ENCODE results near the gene PDLIM7.

The PDLIM7 gene

GRCh38 chr5:177524941-177525655 is 27.7 kb upstream of the PDLIM7 start:
- Histone ChIP-seq H3K27me3 (replicated peaks in 2 of 5; ENCODE audit: control insufficient read depth in 4 of 5, insufficient read depth in 5 of 5, low read length in 4 of 5) (no peaks in the 10 kb centered on the region), H3K36me3 (ENCODE audit: control insufficient read depth in 4 of 4, insufficient read depth in 4 of 4, low read length in 3 of 4) (peaks cover 29 to 91% (median 74%) of the 10 kb centered on the region in 4 experiments), H3K4me1 (ENCODE audit: control extremely low read depth in 1 of 4, control insufficient read depth in 4 of 4, insufficient read depth in 4 of 4, low read length in 3 of 4) (peaks cover 0 to 8% (median 6%) of the 10 kb centered on the region in 4 experiments), H3K4me3 (ENCODE audit: control insufficient read depth in 1 of 7, extremely low read depth in 1 of 7, insufficient read depth in 4 of 7, low read depth in 2 of 7, low read length in 6 of 7) (no peak overlapping the region), H3K27ac (ENCODE audit: insufficient read depth in 1 of 2, low read depth in 1 of 2, low read length in 2 of 2, poor library complexity in 1 of 2, severe bottlenecking in 2 of 2) (no peak overlapping the region), H3K9me3 (ENCODE audit: control extremely low read depth in 1 of 5, control insufficient read depth in 4 of 5, insufficient read depth in 2 of 5, low read depth in 1 of 5, low read length in 4 of 5) (no peaks in the 10 kb centered on the region)
- ChIA-PET POLR2A (no interaction called here), CTCF (interaction anchor here (1.1 to 1.4 kb wide), 3 partner anchors 11 to 46 kb away, joined by 3 to 4 read pairs (median 3); no protein-coding TSS in a partner anchor)
- DNase-seq: peak in 2 of 3 donors; percentile 6 to 25
- WGBS (ENCODE audit: insufficient coverage): 96% methylated on average over 10 of the region's 10 CpGs

GRCh38 chr5:177524539-177524900 is 27.1 kb upstream of the PDLIM7 start:
- over 99% methylated on average over 12 of the region's 12 CpGs for WGBS (ENCODE audit: insufficient coverage)
- POLR2A ChIA-PET: no interaction called here
- CTCF ChIA-PET: interaction anchor here (1.2 to 1.4 kb wide), 2 partner anchors 13 to 46 kb away, joined by 3 to 4 read pairs; no protein-coding TSS in a partner anchor

GRCh38 chr5:177523711-177524538 is 26.5 kb upstream of the PDLIM7 start:
- Histone ChIP-seq H3K4me1 (ENCODE audit: control extremely low read depth in 1 of 4, control insufficient read depth in 4 of 4, insufficient read depth in 4 of 4, low read length in 3 of 4) (peaks cover 0 to 17% (median 10%) of the 10 kb centered on the region in 4 experiments), H3K27me3 (replicated peaks in 2 of 5; ENCODE audit: control insufficient read depth in 4 of 5, insufficient read depth in 5 of 5, low read length in 4 of 5) (no peaks in the 10 kb centered on the region), H3K9me3 (ENCODE audit: control extremely low read depth in 1 of 5, control insufficient read depth in 4 of 5, insufficient read depth in 2 of 5, low read depth in 1 of 5, low read length in 4 of 5) (no peaks in the 10 kb centered on the region), H3K4me3 (ENCODE audit: control insufficient read depth in 1 of 7, extremely low read depth in 1 of 7, insufficient read depth in 4 of 7, low read depth in 2 of 7, low read length in 6 of 7) (no peak overlapping the region), H3K36me3 (ENCODE audit: control insufficient read depth in 4 of 4, insufficient read depth in 4 of 4, low read length in 3 of 4) (peaks cover 24 to 89% (median 70%) of the 10 kb centered on the region in 4 experiments), H3K27ac (ENCODE audit: insufficient read depth in 1 of 2, low read depth in 1 of 2, low read length in 2 of 2, poor library complexity in 1 of 2, severe bottlenecking in 2 of 2) (no peak overlapping the region)
- POLR2A ChIA-PET: no interaction called here
- CTCF ChIA-PET: interaction anchor here (1.4 kb wide), 1 partner anchor 45 kb away, joined by 3 read pairs; no protein-coding TSS in a partner anchor
- no peak for DNase-seq
- 95% methylated on average over 16 of the region's 19 CpGs for WGBS (ENCODE audit: insufficient coverage)

More at GRCh38 chr5:177524539-177524900, 27.1 kb upstream of the PDLIM7 start:
- peaks cover 0 to 12% (median 7%) of the 10 kb centered on the region in 4 experiments for H3K4me1 ChIP-seq (ENCODE audit: control extremely low read depth in 1 of 4, control insufficient read depth in 4 of 4, insufficient read depth in 4 of 4, low read length in 3 of 4)
- H3K27me3 ChIP-seq (replicated peaks in 2 of 5; ENCODE audit: control insufficient read depth in 4 of 5, insufficient read depth in 5 of 5, low read length in 4 of 5): no peaks in the 10 kb centered on the region
- H3K27ac ChIP-seq (ENCODE audit: insufficient read depth in 1 of 2, low read depth in 1 of 2, low read length in 2 of 2, poor library complexity in 1 of 2, severe bottlenecking in 2 of 2): no peak overlapping the region
- H3K36me3 ChIP-seq (ENCODE audit: control insufficient read depth in 4 of 4, insufficient read depth in 4 of 4, low read length in 3 of 4): peaks cover 25 to 91% (median 72%) of the 10 kb centered on the region in 4 experiments
- H3K9me3 ChIP-seq (ENCODE audit: control extremely low read depth in 1 of 5, control insufficient read depth in 4 of 5, insufficient read depth in 2 of 5, low read depth in 1 of 5, low read length in 4 of 5): no peaks in the 10 kb centered on the region
- H3K4me3 ChIP-seq (ENCODE audit: control insufficient read depth in 1 of 7, extremely low read depth in 1 of 7, insufficient read depth in 4 of 7, low read depth in 2 of 7, low read length in 6 of 7): no peak overlapping the region
- DNase-seq: no peak

GRCh38 chr5:177520916-177521513 is 23.6 kb upstream of the PDLIM7 start:
- CTCF ChIA-PET: interaction anchor here (0.8 to 2.0 kb wide), 7 partner anchors 10 to 130 kb away, joined by 3 to 9 read pairs (median 4); partner anchors contain the start of gene DOK3
- 80% methylated on average over 2 of the region's 2 CpGs for WGBS (ENCODE audit: insufficient coverage)

GRCh38 chr5:177520271-177520670 is 22.9 kb upstream of the PDLIM7 start:
- peaks cover 6 to 61% (median 44%) of the 10 kb centered on the region in 4 experiments for H3K36me3 ChIP-seq (ENCODE audit: control insufficient read depth in 4 of 4, insufficient read depth in 4 of 4, low read length in 3 of 4)
- POLR2A ChIA-PET: no interaction called here
- DNase-seq: no peak

More at GRCh38 chr5:177520916-177521513, 23.6 kb upstream of the PDLIM7 start:
- DNase-seq: peak in 2 of 3 donors; percentile 47 to 63
- Histone ChIP-seq H3K4me3 (ENCODE audit: control insufficient read depth in 1 of 7, extremely low read depth in 1 of 7, insufficient read depth in 4 of 7, low read depth in 2 of 7, low read length in 6 of 7) (no peak overlapping the region), H3K27me3 (replicated peaks in 2 of 5; ENCODE audit: control insufficient read depth in 4 of 5, insufficient read depth in 5 of 5, low read length in 4 of 5) (no peaks in the 10 kb centered on the region), H3K4me1 (ENCODE audit: control extremely low read depth in 1 of 4, control insufficient read depth in 4 of 4, insufficient read depth in 4 of 4, low read length in 3 of 4) (peaks cover 1 to 26% (median 21%) of the 10 kb centered on the region in 4 experiments), H3K27ac (ENCODE audit: insufficient read depth in 1 of 2, low read depth in 1 of 2, low read length in 2 of 2, poor library complexity in 1 of 2, severe bottlenecking in 2 of 2) (peak overlapping the region in 1 of 2 experiments; percentile 16), H3K9me3 (ENCODE audit: control extremely low read depth in 1 of 5, control insufficient read depth in 4 of 5, insufficient read depth in 2 of 5, low read depth in 1 of 5, low read length in 4 of 5) (no peaks in the 10 kb centered on the region), H3K36me3 (ENCODE audit: control insufficient read depth in 4 of 4, insufficient read depth in 4 of 4, low read length in 3 of 4) (peaks cover 13 to 61% (median 47%) of the 10 kb centered on the region in 4 experiments)
- POLR2A ChIA-PET: no interaction called here

GRCh38 chr5:177519463-177520235 is 22.2 kb upstream of the PDLIM7 start:
- CTCF ChIA-PET: interaction anchor here (1.1 to 2.0 kb wide), 2 partner anchors 10 to 16 kb away, joined by 3 to 4 read pairs; no protein-coding TSS in a partner anchor

More at GRCh38 chr5:177520271-177520670, 22.9 kb upstream of the PDLIM7 start:
- Histone ChIP-seq H3K4me3 (ENCODE audit: control insufficient read depth in 1 of 7, extremely low read depth in 1 of 7, insufficient read depth in 4 of 7, low read depth in 2 of 7, low read length in 6 of 7) (no peak overlapping the region), H3K27ac (ENCODE audit: insufficient read depth in 1 of 2, low read depth in 1 of 2, low read length in 2 of 2, poor library complexity in 1 of 2, severe bottlenecking in 2 of 2) (peak overlapping the region in 1 of 2 experiments; percentile 16), H3K9me3 (ENCODE audit: control extremely low read depth in 1 of 5, control insufficient read depth in 4 of 5, insufficient read depth in 2 of 5, low read depth in 1 of 5, low read length in 4 of 5) (no peaks in the 10 kb centered on the region), H3K4me1 (ENCODE audit: control extremely low read depth in 1 of 4, control insufficient read depth in 4 of 4, insufficient read depth in 4 of 4, low read length in 3 of 4) (peaks cover 7 to 34% (median 29%) of the 10 kb centered on the region in 4 experiments), H3K27me3 (replicated peaks in 2 of 5; ENCODE audit: control insufficient read depth in 4 of 5, insufficient read depth in 5 of 5, low read length in 4 of 5) (no peaks in the 10 kb centered on the region)
- WGBS (ENCODE audit: insufficient coverage): 100% methylated on average over 3 of the region's 3 CpGs
- CTCF ChIA-PET: interaction anchor here (0.9 to 2.0 kb wide), 3 partner anchors 14 to 130 kb away, joined by 3 to 4 read pairs (median 3); no protein-coding TSS in a partner anchor

More at GRCh38 chr5:177519463-177520235, 22.2 kb upstream of the PDLIM7 start:
- no peaks in the 10 kb centered on the region for H3K9me3 ChIP-seq (ENCODE audit: control extremely low read depth in 1 of 5, control insufficient read depth in 4 of 5, insufficient read depth in 2 of 5, low read depth in 1 of 5, low read length in 4 of 5)
- peaks cover 2 to 61% (median 44%) of the 10 kb centered on the region in 4 experiments for H3K36me3 ChIP-seq (ENCODE audit: control insufficient read depth in 4 of 4, insufficient read depth in 4 of 4, low read length in 3 of 4)
- H3K27me3 ChIP-seq (replicated peaks in 2 of 5; ENCODE audit: control insufficient read depth in 4 of 5, insufficient read depth in 5 of 5, low read length in 4 of 5): no peaks in the 10 kb centered on the region
- WGBS (ENCODE audit: insufficient coverage): 80% methylated on average over 13 of the region's 13 CpGs
- no peak overlapping the region for H3K27ac ChIP-seq (ENCODE audit: insufficient read depth in 1 of 2, low read depth in 1 of 2, low read length in 2 of 2, poor library complexity in 1 of 2, severe bottlenecking in 2 of 2)
- H3K4me1 ChIP-seq (ENCODE audit: control extremely low read depth in 1 of 4, control insufficient read depth in 4 of 4, insufficient read depth in 4 of 4, low read length in 3 of 4): peaks cover 7 to 36% (median 29%) of the 10 kb centered on the region in 4 experiments
- no peak overlapping the region for H3K4me3 ChIP-seq (ENCODE audit: control insufficient read depth in 1 of 7, extremely low read depth in 1 of 7, insufficient read depth in 4 of 7, low read depth in 2 of 7, low read length in 6 of 7)
- POLR2A ChIA-PET: no interaction called here
- no peak for DNase-seq

Data from common myeloid progenitor, CD34-positive (primary cell).